GM21390 (cell line): ENCODE measurements around the gene SPRYD7.
"Not testable (repeated sequence)": the region's sequence is repeated elsewhere in the genome, so short reads cannot be mapped to it uniquely, and the experiment has no call there.

ENCODE experiments used
- ATAC-seq: cut with Tn5 transposase; IDR thresholded peaks from one replicate; pipeline ENCODE4 v1.9.1; 2021; ENCODE audit not compliant: unreplicated experiment

SPRYD7 gene, protein sequence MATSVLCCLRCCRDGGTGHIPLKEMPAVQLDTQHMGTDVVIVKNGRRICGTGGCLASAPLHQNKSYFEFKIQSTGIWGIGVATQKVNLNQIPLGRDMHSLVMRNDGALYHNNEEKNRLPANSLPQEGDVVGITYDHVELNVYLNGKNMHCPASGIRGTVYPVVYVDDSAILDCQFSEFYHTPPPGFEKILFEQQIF

DNA sequence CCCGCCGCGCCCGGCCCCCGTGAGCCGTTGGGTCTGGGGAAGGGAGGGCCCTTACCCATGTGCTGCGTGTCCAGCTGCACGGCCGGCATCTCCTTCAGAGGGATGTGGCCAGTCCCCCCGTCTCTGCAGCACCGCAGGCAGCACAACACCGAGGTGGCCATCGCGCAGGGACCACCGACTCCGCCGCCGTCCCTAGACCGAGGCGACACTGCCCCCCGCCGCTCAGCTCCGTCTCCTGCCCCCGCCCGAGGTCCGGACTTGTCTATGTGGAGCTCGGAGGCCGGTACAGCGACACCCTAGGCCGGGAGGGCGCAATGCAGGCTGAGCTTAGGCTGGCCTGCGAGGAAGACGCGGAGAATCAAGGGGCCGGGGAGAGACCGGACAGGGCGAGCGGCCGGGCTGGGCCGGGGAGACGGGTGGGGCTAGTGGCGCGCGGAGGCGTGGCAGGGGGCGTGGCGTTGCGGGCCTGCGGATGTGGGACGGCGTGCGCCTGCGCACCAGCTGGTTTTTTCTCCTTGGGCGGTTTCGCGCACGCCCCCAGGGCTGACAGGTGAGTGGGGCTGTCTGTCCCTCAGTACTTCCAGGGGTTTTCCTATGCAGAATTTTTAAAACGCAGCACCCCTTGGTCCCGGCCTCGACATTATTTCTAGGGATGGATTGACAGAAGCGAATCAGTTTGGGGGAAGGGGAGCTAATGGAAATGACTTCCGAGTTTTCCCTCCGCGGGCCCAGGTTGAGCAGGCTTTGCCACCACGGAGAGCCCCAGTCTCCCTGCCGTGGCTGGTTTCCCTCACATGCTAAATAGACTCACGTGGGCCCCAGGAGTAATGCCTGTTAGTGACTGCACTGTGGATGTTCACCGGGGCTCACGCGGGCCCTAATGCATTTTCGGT is at the start of gene SPRYD7:
Gene SPRYD7, minus strand, starts transcription at position 266 of the 893 bp plus-strand sequence. Its CDS starts 105 bp downstream, at position 161.
- ATAC-seq, result peak; percentile 98

DNA sequence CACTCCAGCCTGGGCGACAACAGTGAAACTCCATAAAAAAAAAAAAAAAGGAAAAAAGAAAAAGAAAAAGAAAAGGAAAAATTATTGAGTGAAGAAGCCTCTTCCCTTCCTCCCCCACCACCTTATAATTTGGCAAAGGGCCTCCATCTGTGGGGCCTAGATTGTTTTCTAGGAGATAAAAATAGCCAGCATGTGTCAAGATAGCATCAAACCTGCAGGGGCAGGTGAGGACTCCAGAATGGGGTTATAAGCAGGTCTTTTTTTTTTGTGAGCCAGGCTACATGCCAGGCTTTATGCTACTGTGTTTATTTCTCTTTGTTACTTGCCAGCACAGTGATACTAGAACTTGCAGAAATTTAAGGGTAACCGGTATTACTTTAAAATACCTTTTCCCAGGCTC is 49.0 kb upstream of the SPRYD7 start:
- no peak for ATAC-seq

DNA sequence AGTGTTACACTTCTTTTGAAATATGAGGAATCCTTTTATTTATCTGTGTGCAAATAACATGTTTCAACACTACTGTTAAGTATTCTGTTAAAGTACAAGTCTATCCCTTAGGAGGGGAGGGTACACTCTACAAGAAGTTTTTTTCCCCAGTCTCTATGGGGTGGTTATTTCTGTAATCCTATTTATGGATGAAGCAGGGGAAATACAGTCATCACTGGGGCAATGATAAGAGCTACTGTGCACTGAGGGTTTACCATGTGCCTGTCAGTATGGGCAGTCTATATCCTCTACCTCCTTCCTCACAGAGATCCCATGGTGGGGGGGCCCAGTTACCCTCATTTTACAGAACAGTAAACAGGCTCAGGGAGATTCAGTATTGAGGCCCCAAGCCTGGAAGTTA is 44.1 kb upstream of the SPRYD7 start:
- no peak for ATAC-seq

DNA sequence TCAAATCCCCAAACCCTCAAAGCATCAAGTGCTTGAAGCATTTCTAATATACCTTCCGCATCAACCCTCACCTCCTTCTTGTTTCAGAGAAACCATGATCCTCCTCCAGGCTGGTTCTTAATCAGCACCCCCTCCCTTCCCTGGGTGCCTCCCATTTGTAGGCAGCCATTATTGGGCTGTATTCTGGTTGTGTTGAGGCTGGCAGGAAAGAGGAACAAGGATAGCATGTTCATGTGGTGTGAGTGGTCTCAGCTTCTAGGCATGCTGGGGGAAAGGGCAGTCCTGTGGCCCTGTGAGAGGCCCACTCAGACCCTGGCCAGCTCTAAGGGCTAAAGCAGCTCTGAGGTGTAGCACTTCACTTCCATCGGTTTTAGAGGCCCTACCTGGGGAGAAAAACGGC is 41.9 kb upstream of the SPRYD7 start:
- no peak for ATAC-seq

DNA sequence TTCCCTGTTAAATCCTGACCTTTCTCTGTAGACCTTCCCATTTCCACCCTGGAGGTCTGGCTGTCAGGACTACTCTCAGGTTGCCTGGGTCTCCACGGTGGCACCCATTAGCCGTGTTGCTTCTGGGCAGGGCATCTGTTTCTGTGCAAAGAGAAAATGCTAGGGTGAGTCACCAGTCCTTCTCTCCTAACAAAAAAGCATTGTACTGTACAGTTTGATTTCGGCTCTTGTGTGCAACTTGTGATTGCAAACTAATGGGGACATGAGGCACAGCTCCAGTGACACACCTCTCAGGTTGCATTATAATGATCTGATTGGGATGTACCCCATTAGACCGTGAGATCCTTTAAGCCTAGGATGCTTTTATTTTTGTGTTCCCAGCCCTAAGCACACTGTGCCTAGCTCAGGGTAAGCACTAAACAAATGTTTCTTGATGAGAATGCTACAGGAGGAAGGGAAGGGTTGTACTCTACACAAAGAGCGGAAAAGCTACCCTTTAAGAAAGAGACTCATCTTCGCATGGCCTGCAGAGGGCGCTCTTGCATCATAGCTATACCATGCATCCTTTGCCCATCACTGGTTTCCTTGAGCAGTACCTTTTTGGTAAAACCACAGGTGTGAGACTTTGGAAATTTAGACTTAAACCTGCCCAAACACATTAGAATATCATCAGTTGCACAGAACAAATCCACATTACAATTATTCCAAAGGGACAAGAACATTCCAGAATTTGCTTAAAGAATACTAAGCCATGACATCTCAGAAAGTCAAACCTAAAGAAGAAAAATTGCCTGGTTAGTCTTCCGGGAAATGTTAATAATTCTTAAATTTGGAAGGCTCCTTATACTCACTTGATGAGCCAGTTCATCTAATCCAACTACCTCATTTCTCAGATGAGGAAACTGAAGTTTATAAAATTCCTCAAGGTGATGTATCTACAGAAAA is 40.4 kb upstream of the SPRYD7 start:
- peak; percentile 66 for ATAC-seq

DNA sequence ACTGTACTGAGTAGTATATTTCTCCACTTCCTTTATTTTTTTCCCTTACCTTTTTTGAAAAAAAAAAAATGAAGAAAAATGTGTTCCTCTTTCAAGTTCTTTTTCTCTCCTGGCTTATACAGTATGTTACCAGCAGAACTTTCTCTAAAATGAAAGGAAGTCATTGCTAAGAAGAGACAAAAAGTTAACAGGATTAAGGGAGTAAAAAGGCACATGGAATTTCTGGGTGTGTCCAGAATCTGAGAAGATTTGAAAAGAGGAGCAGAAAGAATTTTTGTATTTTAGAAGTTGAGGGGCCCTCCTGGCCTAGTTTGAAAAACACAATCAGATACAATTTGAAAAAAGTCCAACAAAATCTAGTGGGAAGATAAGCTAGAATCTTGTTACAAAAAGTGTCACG is 39.7 kb upstream of the SPRYD7 start:
- no peak for ATAC-seq

DNA sequence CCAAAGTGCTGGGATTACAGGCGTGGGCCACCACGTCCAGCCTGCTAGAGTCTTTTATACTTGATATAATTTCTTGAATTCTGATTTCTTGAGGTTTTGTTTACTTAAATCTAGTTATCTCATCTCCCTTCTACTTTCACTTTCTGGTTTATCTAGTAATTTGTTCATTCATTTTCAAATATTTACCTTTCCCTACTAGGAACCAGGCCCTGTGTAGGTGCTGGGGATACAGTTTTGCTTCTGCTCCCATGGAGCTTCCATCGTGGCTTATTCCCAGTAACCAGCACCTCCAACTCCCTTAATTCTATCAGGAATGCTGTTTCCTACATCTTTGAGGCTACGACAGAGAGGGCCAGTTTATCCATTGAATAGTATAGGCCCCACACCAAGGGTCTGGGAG is 36.6 kb upstream of the SPRYD7 start:
- ATAC-seq, result no peak

DNA sequence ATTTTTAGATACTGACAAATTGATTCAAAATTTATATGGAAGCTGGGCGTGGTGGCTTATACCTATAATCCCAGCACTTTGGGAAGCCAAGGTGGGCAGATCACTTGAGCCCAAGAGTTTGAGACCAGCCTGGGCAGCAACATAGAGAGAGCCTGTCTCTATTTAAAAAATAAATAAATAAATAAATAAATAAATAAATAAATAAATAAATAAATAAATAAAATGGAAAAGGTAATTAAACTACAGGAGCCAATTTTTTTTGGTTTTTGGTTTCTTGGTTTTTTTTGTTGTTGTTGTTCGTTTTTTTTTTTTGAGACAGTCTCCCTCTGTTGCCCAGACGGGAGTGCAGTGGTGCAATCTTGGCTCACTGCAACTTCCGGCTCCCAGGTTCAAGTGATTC is 31.3 kb upstream of the SPRYD7 start:
- ATAC-seq, result no peak

DNA sequence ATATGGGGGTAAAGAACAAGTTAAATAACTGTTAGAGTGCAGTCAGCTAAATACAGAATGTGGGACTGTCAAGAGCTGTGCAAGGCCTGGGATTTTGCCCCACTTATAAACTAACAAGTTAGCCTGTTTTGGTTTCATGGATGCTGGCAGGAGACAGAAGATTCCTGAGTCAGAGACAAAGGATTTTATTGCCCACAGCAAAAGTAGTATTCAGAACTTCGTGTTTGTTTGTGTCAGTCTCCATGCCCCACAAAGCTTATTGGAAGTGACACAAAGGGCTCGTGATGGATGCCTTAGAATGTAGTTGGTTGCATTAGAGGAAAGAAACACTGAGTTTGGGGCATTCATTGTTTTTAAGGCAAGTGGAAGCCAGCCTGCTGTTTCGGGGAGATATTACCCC is 22.2 kb upstream of the SPRYD7 start:
- no peak for ATAC-seq

DNA sequence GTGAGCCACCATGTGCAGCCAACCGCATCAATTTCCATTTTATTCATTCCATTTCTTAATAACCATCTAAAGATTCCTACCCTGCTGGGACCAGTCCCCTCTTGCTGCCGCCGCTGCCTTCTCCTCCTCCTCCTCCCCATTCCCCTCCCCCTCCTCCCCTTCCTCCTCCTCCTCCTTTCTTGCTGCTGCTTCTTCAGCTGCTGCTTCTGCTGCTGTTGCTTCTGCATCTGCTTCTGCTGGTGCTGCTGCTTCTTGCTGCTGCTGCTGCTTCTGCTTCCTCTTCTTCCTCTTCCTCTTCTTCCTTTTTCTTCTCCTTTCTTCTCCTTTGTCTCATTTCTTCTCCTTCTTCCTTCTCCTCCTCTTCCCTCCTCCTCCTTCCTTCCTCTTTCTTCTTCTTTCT is 20.0 kb upstream of the SPRYD7 start:
- ATAC-seq, result no peak

DNA sequence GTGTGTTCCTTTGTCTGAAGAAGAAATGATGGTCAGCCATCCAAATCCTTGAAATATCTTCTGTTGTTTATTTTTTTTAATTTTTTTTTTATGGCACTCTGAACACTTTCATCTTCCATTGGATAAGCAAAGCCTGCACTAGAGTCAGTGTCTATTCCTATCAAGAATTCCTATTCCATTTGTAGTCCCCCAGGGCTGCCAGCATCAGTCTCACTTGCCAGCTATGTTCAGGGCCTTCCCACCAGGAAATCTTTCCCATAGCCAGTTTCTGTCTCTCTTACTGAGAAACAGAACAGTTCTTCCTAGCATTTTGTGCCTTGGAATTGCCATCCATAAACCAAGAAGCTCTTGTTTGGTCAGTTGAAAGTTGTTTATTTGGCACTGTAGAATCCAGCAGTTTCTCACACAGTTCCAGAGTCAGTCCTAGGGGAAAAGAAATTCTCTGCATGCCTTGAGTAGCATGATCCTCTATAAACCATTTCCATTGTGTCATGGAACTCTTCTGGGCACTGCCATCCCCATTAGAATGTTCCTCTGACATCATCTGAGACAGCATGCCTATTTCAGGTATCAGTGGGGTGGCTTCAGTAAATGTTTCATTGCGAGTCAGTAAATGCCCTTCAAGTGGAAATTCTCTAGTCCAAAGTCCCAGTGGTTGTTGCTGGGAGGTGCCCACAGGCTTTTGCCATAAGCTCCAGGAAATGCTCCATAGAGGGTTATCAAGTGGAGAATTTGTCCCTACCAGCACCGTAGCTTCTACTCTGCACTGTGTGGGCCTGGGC is 18.7 kb upstream of the SPRYD7 start:
- no peak for ATAC-seq

DNA sequence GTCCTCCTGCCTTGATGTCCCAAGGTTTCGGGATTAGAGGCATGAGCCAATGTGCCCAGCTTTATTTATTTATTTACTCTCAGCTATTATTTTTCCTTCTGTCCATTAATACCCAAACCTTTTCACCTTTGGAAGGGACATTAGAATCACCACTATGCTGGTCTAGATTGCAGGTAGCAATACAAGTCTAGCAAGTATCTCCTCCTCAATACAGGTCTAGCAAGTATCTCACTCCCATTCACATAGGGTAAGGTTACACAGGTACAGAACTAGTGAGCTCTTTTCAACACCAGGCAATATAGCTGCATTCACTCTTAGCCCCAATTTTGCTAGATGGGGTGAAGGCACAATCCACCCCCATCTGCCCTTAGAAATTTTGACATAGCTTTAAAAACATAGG is 17.4 kb upstream of the SPRYD7 start:
- ATAC-seq, result no peak

DNA sequence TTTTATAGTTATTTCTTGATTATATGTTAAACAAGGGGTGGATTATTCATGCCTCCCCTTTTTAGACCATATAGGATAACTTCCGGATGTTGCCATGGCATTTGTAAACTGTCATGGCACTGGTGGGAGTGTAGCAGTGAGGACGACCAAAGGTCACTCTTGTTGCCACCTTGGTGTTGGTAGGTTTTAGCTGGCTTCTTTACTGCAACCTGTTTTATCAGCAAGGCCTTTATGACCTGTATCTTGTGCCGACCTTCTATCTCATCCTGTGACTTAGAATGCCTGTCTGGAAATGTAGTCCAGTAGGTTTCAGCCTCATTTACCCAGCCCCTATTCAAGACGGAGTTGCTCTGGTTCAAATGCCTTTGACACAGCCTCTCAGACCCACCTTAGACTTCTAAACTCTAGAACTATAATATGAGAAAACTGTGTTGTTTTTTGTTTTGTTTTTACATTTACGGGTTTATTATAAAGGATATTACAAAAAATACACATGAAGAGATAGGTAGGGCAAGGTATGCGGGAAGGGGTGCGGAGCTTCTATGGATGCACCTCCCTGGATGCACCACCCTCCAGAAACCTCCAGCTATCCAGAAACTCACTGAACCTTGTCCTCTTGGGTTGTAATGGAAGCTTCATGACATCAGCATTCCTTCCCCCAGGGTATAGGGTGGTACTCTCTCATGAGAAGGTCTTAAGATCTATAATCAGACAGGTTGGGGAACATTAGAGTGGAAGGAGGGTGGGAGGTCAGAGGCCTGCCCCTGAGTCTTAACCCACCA is 15.8 kb upstream of the SPRYD7 start:
- no peak for ATAC-seq

DNA sequence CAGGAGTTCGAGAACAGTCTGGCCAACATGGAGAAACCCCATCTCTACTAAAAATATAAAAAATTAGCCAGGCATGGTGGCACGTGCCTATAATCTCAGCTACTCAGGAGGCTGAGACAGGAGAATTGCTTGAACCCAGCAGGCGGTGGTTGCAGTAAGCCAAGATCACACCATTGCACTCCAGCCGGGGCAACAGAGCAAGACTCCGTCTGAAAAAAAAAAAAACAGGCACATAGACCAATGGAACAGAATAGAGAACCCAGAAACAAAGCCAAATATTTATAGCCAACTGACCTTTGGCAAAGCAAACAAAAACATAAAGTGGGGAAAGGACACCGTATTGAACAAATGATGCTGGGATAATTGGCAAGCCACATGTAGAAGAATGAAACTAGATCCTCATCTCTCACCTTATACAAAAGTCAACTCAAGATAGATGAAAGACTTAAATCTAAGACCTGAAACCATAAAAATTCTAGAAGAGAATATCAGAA is 12.7 kb upstream of the SPRYD7 start:
- not testable (repeated sequence) for ATAC-seq

DNA sequence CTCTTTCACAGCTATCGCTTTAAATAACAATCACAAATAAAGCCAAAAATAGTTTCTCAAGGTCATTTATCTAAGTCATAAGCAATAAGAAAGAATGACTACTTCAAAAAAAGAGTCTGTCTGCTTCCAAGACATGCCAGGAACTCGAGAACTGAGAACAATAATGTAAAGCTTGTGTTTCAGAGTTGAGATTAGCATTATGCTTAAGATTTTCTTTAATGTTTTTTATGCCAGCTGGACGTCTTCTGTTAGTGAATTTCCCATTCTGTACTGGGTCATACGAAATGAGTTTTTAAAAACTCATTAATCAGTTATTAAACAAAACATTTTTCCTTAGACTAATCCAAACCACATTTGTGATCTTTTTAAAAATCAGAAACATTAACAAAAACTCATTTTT is 3.2 kb upstream of the SPRYD7 start:
- ATAC-seq, result no peak

DNA sequence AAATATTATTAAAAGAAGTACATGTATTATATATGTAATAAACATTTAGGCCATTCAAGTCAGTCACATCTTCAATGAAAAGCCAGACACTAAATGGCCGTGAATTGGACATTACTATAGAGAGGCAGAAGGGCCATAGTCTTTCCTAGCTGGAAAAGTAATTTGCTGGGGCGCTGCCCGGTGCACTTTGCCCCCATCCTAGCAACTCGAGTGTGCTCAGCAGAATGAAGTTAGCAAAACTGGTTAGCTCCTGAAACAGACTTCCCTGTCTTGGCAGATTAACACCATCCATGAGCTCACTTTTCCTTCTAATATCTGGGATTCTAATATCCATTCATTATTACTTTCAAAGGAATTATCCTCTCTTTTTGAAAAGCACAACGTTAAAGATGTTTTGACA is 2.8 kb upstream of the SPRYD7 start:
- no peak for ATAC-seq

DNA sequence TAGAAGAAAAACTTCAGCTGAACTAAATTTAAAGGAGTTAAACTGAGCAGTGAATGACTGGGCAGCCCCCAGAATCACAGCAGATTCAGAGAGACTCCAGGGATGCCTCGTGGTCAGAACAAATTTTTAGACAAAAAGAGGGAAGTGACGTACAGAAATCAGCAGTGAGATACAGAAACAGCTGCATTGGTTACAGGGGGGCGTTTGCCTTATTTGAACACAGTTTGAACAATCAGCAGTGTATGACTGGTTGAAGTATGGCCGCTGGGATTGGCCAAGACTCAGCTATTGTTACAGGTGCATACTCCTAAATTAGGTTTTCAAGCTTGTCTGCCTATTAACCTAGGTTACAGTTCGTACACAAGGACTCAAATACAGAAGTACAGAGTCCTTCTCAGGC is 2.2 kb upstream of the SPRYD7 start:
- ATAC-seq, result no peak

DNA sequence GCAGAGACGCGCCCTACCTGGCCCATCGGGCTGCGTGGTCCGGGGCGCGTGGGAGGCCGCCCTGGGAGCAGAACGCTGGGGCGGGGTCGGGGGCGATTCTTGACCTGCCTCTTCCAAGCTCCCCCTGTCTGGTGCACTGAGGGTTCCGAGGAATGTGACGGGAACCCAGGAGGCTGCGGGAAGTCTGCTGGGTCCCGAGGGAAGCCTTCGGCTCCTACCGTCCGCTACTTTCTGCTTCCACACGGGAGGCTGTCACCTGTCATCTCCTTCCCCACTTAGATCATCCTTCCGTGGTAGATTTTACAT is 781 bp upstream of the SPRYD7 start:
- peak; percentile 7 for ATAC-seq

DNA sequence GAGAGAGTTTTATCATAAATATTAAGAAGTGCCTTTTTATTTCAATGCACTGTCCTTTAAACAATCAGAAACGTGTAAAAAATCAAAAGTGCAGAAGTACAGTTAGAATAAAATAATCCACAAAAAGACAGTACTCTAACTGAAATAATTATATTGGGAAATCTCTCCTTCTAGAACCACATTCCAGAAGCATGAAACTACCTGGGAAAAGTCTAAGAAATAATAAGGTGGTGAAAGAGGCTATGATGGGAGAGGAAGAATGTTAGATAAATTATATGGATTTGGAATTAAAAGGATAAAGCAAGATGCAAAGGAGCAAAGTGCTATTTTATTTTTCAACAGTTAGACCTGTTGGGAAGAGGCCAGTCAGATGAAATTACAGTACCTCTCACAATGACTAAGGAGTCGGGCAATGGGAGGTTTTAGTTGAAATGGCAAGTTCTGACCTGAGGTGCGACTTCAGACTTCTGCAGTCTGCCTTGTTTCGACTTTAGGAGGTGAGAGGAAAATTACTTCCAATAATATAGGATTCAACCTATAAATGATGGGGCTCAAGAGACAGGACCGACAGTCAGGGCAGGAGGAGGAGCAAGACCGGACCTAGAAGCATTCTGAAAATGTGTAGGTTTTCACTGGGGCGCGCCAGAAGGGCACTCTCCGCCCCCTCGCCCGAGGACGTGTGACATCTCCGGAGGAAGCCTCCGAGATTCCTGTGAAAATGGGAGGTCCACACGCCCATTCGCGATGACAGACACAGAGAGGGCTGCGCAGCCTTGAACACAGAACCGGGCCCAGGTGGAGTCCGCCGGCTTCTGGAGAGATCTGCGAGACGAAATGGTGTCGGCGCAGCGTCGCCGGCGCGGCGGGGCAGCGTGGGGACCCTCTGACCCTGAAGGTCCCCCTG is 717 bp downstream of the SPRYD7 start:
- ATAC-seq, result peak; percentile 29
